ENCODE results near the gene KRT16. TPM values are rescaled to one million over a fixed set of nuclear protein-coding genes. Genes with fewer than 3 reads are reported as not detected.

KRT16 gene
- total and polyA plus RNA-seq, 12 donors: 0.12 to 0.44 (median 0.15) TPM; not detected in 9

DNA sequence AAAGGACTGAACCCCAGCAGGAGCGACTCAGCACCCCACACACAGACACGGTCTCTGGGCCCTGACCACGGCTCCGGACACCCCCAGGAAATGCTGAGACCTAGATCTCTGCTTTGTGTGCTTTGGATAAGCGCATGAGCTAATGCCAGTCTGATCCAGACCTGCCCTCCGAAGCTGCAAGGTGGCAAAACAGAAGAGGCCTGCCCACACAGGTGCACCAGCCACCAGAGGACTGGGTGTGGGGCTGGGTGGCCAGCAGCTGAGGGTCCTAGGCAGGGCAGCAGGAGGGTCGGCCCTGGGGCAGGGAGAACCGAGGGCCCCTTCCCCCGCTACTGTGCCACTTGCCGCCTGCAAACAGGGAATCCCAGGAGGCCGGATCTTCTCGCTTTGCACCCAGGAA is 45.4 kb upstream of the KRT16 start:
- no peaks in the 10 kb centered on the region for H3K9me3 ChIP-seq
- 91 to 95% methylated on average over 12 of the region's 12 CpGs for WGBS, 2 donors
- H3K36me3 ChIP-seq: no peaks in the 10 kb centered on the region
- no peaks in the 10 kb centered on the region for H3K27me3 ChIP-seq
- TF ChIP-seq, protein P1, sequence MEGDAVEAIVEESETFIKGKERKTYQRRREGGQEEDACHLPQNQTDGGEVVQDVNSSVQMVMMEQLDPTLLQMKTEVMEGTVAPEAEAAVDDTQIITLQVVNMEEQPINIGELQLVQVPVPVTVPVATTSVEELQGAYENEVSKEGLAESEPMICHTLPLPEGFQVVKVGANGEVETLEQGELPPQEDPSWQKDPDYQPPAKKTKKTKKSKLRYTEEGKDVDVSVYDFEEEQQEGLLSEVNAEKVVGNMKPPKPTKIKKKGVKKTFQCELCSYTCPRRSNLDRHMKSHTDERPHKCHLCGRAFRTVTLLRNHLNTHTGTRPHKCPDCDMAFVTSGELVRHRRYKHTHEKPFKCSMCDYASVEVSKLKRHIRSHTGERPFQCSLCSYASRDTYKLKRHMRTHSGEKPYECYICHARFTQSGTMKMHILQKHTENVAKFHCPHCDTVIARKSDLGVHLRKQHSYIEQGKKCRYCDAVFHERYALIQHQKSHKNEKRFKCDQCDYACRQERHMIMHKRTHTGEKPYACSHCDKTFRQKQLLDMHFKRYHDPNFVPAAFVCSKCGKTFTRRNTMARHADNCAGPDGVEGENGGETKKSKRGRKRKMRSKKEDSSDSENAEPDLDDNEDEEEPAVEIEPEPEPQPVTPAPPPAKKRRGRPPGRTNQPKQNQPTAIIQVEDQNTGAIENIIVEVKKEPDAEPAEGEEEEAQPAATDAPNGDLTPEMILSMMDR (IDR thresholded peaks at IDR 0.05): no peak
- ATAC-seq (no peak), DNase-seq (no peak)
- H3K27ac ChIP-seq: no peak overlapping the region
- H3K4me3 ChIP-seq: no peak overlapping the region
- peaks cover 0 to 4% (median 0%) of the 10 kb centered on the region in 9 donors for H3K4me1 ChIP-seq
- intact Hi-C loops (cut with DNase I): no loop called here

DNA sequence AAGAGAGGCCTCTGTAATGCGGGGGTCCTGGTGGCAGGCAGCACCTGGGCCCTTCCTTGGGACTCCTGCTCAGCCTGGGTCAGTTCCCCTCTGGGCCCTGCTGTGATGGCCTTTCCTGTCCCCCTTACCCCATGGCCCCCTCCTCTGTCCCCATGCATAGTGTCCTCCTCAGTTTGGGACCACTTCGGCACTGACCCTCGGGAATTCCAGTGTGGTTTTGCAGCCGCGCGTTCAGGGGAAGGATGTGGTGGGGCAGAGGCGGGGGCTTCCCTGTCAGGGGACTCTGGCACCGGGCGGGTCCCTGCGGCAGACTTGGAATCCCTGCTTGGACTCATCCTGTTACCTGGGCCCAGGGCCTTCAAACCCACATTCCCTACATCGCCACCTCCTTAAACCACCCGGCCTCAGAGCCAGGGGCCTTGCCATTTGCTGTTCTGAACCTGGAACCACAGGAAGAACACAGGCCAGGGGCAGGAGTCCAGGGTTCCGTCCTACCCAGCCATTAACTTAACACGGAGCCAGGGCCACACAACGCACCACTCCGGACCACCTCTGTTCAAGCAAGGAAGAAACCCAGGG is 44.7 kb upstream of the KRT16 start:
- WGBS, 2 donors: 80 to 85% methylated on average over 16 of the region's 16 CpGs
- intact Hi-C loops (cut with DNase I): no loop called here
- no peaks in the 10 kb centered on the region for H3K4me1 ChIP-seq

DNA sequence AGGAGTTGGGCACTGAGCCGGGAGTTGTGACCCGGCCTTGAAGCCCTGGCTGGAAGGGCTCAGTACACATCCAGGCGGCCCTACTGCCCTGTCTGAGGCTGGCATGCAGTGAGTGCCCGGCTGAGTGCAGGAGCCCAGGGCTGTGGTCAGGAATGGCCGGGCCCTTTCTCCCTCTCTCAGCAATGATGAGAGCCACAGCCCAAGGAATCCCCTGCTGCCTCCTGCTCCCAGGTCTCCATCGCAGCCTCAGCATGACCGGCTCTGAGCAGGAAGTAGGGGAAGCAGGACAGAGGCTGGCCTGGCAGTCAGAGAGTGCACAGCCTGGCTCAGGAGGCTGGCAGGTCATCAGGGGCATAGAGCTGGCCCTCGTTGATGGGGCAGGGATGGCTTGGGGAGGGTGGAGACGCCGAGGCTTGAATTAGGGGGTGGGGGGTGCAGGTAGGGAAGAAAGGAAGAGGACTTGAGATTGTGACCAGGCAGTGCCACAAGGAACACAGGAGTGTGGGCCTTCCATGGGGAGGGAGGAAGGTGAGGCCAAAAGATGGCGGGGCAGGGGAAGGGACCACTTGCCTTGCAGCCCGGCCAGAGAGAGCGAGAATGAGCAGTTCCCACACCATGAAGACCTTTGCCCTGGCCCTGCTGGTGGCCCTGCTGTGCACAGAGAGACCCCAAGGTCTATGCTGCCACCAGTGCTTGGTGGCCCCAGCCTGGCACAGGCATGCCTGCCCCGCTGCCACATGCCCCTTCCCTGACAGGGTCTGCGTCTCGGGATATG is 43.9 kb upstream of the KRT16 start:
- ATAC-seq: no peak
- WGBS, 2 donors: 85 to 92% methylated on average over 16 of the region's 16 CpGs
- Histone ChIP-seq H3K9me3 (no peaks in the 10 kb centered on the region), H3K4me3 (no peak overlapping the region), H3K36me3 (no peaks in the 10 kb centered on the region), H3K27ac (no peak overlapping the region), H3K27me3 (no peaks in the 10 kb centered on the region), H3K4me1 (no peaks in the 10 kb centered on the region)
- DNase-seq: no peak
- TF ChIP-seq, protein P1 (IDR thresholded peaks at IDR 0.05): no peak
- intact Hi-C loops (cut with DNase I): no loop called here

More for the DNA sequence above, 44.7 kb upstream of the KRT16 start:
- no peak overlapping the region for H3K4me3 ChIP-seq
- TF ChIP-seq, protein P1 (IDR thresholded peaks at IDR 0.05): no peak
- H3K36me3 ChIP-seq: no peaks in the 10 kb centered on the region
- H3K27ac ChIP-seq: no peak overlapping the region
- H3K9me3 ChIP-seq: no peaks in the 10 kb centered on the region
- ATAC-seq (no peak), DNase-seq (no peak)
- no peaks in the 10 kb centered on the region for H3K27me3 ChIP-seq

DNA sequence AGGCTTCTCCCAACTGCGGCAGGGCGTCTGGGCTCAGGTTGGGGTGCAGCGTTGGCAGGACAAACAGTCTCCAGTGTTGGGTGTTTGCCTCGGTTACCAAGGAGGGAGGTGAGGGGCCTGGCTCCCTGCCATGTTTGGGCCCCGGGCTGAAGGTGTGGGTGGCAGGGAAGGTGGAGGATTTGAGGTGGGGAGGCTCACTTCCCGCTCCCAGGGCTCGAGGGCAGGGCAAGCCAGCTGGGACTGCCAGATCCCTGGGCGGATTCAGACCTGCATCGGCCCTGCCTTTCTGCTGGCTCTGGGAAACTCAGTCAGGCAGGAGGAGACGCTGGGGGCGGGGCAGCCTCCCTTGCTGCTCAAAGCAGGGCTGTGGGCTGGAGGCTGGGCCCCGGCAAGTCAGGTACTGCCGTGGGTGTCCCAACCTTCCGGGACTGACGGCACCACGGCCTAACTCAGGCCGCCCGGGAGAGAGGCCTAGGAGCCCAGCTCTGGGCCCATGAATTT is 43.1 kb upstream of the KRT16 start:
- no peak for ATAC-seq
- no peak for DNase-seq
- 67 to 68% methylated on average over 18 of the region's 18 CpGs for WGBS, 2 donors
- H3K9me3 ChIP-seq: no peaks in the 10 kb centered on the region
- no peaks in the 10 kb centered on the region for H3K27me3 ChIP-seq
- no peaks in the 10 kb centered on the region for H3K4me1 ChIP-seq
- TF ChIP-seq, protein P1 (IDR thresholded peaks at IDR 0.05): no peak
- no peaks in the 10 kb centered on the region for H3K36me3 ChIP-seq
- intact Hi-C loops (cut with DNase I): no loop called here
- no peak overlapping the region for H3K4me3 ChIP-seq
- no peak overlapping the region for H3K27ac ChIP-seq
